ENCODE data around the gene SRR.

Gene SRR

GRCh38 chr17:2369551-2370210 is 65.9 kb downstream of the SRR start:
- no peak for DNase-seq

- no peak for DNase-seq
Observed at GRCh38 chr17:2370211-2370589, 66.5 kb downstream of the SRR start.

- no peak for DNase-seq
Observed at GRCh38 chr17:2371183-2372130, 67.7 kb downstream of the SRR start.

- DNase-seq, result no peak
Observed at GRCh38 chr17:2372180-2372579, 68.4 kb downstream of the SRR start.

- no peak for DNase-seq
Observed at GRCh38 chr17:2372681-2373080, 68.9 kb downstream of the SRR start.

GRCh38 chr17:2373179-2373578 is 69.4 kb downstream of the SRR start:
- DNase-seq, result no peak
